HepG2 (cell line): ENCODE data around the gene WDR5B. TPM values are rescaled to one million over a fixed set of nuclear protein-coding genes. Genes with fewer than 3 reads are reported as not detected.

Source experiments
- ATAC-seq: fragments of 200-7000 bp; cut with Tn5 transposase; 3 replicates; pipeline ENCODE4 v1.9.1; 2020; ENCODE audit warnings: mild to moderate bottlenecking, moderate library complexity
- BruUV-seq: library from RNA; stranded (reverse); fragments of 400-500 nt; replicated peaks from 2 replicates; lab custom pipeline; 2021; lab: Mats Ljungman, UMichigan
- CTCF ChIA-PET: fragments of 300-600 bp; formaldehyde crosslinking; extraction: SDS; loops from one replicate; lab custom pipeline; 2021; ENCODE audit warnings: low total read pairs, inconsistent platforms, low intra/inter-chr PET ratio; lab: Yijun Ruan, JAX
- POLR2A ChIA-PET: fragments of 350-600 bp; sonication (Branson Sonifier 250); formaldehyde crosslinking; loops from one replicate; lab custom pipeline; 2020; ENCODE audit warnings: antibody characterized with exemption, inconsistent platforms; lab: Yijun Ruan, JAX
- DNase-seq: peaks from one replicate; pipeline ENCODE4 v3.0.0-alpha.2; 2015; ENCODE audit warnings: low spot score
- FAIRE-seq: peaks from 3 replicates; lab custom pipeline; 2011; peaks lifted over from hg19 to GRCh38; lab: Jason Lieb, UNC
- H2AFZ ChIP-seq: one replicate; pipeline ENCODE4 v1.6.1; 2011; ENCODE audit warnings: low read length, inconsistent platforms
- H3K27ac ChIP-seq: fragments of 300-600 bp; 3 replicates; pipeline ENCODE4 v1.8.0; 2011; ENCODE audit warnings: mixed run types, mild to moderate bottlenecking, mixed read lengths, low read length, inconsistent platforms; ENCODE audit not compliant: insufficient read depth; ENCODE audit errors: extremely low read length
- H3K27me3 ChIP-seq, 2 experiments: fragments of 200-600 bp in 1 of 2; 2 replicates in 1 of 2; 3 replicates in 1 of 2; pipeline versions ENCODE4 v1.6.0 to v1.8.0; 2011; ENCODE audit warnings: low read length in 2 of 2, mild to moderate bottlenecking in 2 of 2, moderate library complexity in 2 of 2, inconsistent platforms in 1 of 2; ENCODE audit not compliant: insufficient read depth in 2 of 2, control insufficient read depth in 1 of 2
- H3K36me3 ChIP-seq, 2 experiments: fragments of 200-600 bp in 1 of 2; replicated peaks in 1 of 2; 2 replicates in 1 of 2; 3 replicates in 1 of 2; pipeline versions ENCODE4 v1.5.1 to v1.8.0; 2011; ENCODE audit warnings: low read length in 2 of 2, inconsistent platforms in 1 of 2; ENCODE audit not compliant: insufficient read depth in 2 of 2, control insufficient read depth in 1 of 2
- H3K4me1 ChIP-seq: 2 replicates; pipeline ENCODE4 v1.5.1; 2012; ENCODE audit warnings: low read length, inconsistent platforms; ENCODE audit not compliant: insufficient read depth
- H3K4me2 ChIP-seq: 2 replicates; pipeline ENCODE4 v1.6.0; 2011; ENCODE audit warnings: low read depth, low read length, inconsistent platforms
- H3K4me3 ChIP-seq, 3 experiments: fragments of 200-600 bp in 1 of 3; sonication (generic), shearing (Covaris generic) in 1 of 3; replicated peaks in 1 of 3; 2 replicates each; pipeline ENCODE4 v1.5.1; 2011 to 2016; ENCODE audit warnings: low read length in 3 of 3, inconsistent platforms in 2 of 3, low read depth in 2 of 3, mild to moderate bottlenecking in 2 of 3, control low read depth in 1 of 3, mixed read lengths in 1 of 3; ENCODE audit not compliant: insufficient read depth in 1 of 3
- H3K79me2 ChIP-seq: one replicate; pipeline ENCODE4 v1.6.1; 2011; ENCODE audit warnings: low read length, inconsistent platforms; ENCODE audit not compliant: insufficient read depth
- H3K9ac ChIP-seq: 2 replicates; pipeline ENCODE4 v1.6.0; 2011; ENCODE audit warnings: mild to moderate bottlenecking, low read depth, low read length, inconsistent platforms; ENCODE audit not compliant: insufficient read depth
- H3K9me3 ChIP-seq: 2 replicates; pipeline ENCODE4 v1.5.1; 2012; ENCODE audit warnings: mild to moderate bottlenecking, low read length
- H4K20me1 ChIP-seq: 2 replicates; pipeline ENCODE4 v1.6.0; 2011; ENCODE audit warnings: inconsistent platforms, mild to moderate bottlenecking, low read length, moderate library complexity; ENCODE audit not compliant: insufficient read depth
- ATRX ChIP-seq: sonication (generic); formaldehyde crosslinking; IDR thresholded peaks from 2 replicates; pipeline ENCODE4 v1.4.0; 2020; ENCODE audit warnings: missing genetic modification reagents, borderline replicate concordance
- CBX1 ChIP-seq: IDR thresholded peaks from one replicate; pipeline ENCODE4 v1.6.1; 2016; ENCODE audit warnings: antibody characterized with exemption, low read depth
- CREB1 ChIP-seq, 2 experiments: fragments of 450-650 bp in 1 of 2; IDR thresholded peaks; 2 replicates each; pipeline ENCODE4 v1.6.1; 2016 to 2017; ENCODE audit warnings: control low read depth in 1 of 2, mild to moderate bottlenecking in 1 of 2, missing compliant biosample characterization in 1 of 2, missing genetic modification characterization in 1 of 2
- HOXD1 ChIP-seq: sonication (generic); formaldehyde crosslinking; IDR thresholded peaks from 2 replicates; pipeline ENCODE4 v1.5.0; 2020; ENCODE audit warnings: missing genetic modification reagents
- KDM3A ChIP-seq: IDR thresholded peaks from 2 replicates; pipeline ENCODE4 v1.6.1; 2018; ENCODE audit warnings: low read depth, missing compliant biosample characterization
- MATR3 ChIP-seq: sonication (generic); formaldehyde crosslinking; IDR thresholded peaks from 2 replicates; pipeline ENCODE4 v1.4.0; 2020; ENCODE audit warnings: missing genetic modification reagents
- NBN ChIP-seq: fragments of 450-650 bp; conservative IDR thresholded peaks from 2 replicates; pipeline ENCODE4 v1.6.1; 2017
- NFKBIZ ChIP-seq: IDR thresholded peaks from 2 replicates; pipeline ENCODE4 v1.6.1; 2018; ENCODE audit warnings: missing genetic modification reagents, missing compliant biosample characterization
- NR2C2 ChIP-seq: sonication (generic); formaldehyde crosslinking; IDR thresholded peaks from 2 replicates; pipeline ENCODE4 v1.4.0; 2020; ENCODE audit warnings: missing genetic modification reagents, mild to moderate bottlenecking, moderate library complexity, borderline replicate concordance
- POLR2A ChIP-seq, 2 experiments: IDR thresholded peaks; 2 replicates each; pipeline ENCODE4 v1.6.1; 2011; ENCODE audit warnings: low read depth in 2 of 2, low read length in 2 of 2, mild to moderate bottlenecking in 1 of 2, moderate library complexity in 1 of 2; ENCODE audit not compliant: insufficient read depth in 1 of 2
- SALL2 ChIP-seq: sonication (generic); formaldehyde crosslinking; IDR thresholded peaks from 2 replicates; pipeline ENCODE4 v1.8.1; 2023; ENCODE audit warnings: mild to moderate bottlenecking, missing genetic modification reagents, inconsistent platforms
- TBP ChIP-seq: sonication (generic); formaldehyde crosslinking; IDR thresholded peaks from 2 replicates; pipeline ENCODE4 v1.5.0; 2020; ENCODE audit warnings: missing genetic modification reagents
- XBP1 ChIP-seq: sonication (generic); formaldehyde crosslinking; IDR thresholded peaks from 2 replicates; pipeline ENCODE4 v1.5.0; 2020; ENCODE audit warnings: missing genetic modification reagents
- ZBTB2 ChIP-seq: sonication (generic); formaldehyde crosslinking; IDR thresholded peaks from 2 replicates; pipeline ENCODE4 v1.8.0; 2022; ENCODE audit warnings: low read depth, missing genetic modification reagents
- ZNF333 ChIP-seq: sonication (generic); formaldehyde crosslinking; IDR thresholded peaks from 2 replicates; pipeline ENCODE4 v1.4.0; 2020; ENCODE audit warnings: mild to moderate bottlenecking, missing genetic modification reagents, borderline replicate concordance
- ZNF562 ChIP-seq: sonication (generic); formaldehyde crosslinking; IDR thresholded peaks from 2 replicates; pipeline ENCODE4 v1.8.0; 2022; ENCODE audit warnings: missing genetic modification reagents, borderline replicate concordance
- ZNF768 ChIP-seq: sonication (generic); formaldehyde crosslinking; IDR thresholded peaks from 2 replicates; pipeline ENCODE4 v1.4.0; 2020; ENCODE audit warnings: missing genetic modification reagents
- WGBS: methylation state at CpG from one replicate; pipeline ENCODE4 v1.1.6; 2017; ENCODE audit warnings: low lambda C conversion rate; 5-methylcytosine and 5-hydroxymethylcytosine counted together
- in situ Hi-C: cut with HindIII; loops from 2 replicates; pipeline ENCODE4 v1.10.0; 2017; ENCODE audit warnings: low pct_unique_long_range_greater_than_20kb; ENCODE audit not compliant: extremely low pct_ligation_motif_present
- intact Hi-C: fragments of 100-400 bp; cut with micrococcal nuclease; formaldehyde crosslinking; loops from one replicate; pipeline ENCODE4 v1.10.0; 2022; ENCODE audit not compliant: unreplicated experiment
- polyA plus RNA-seq, 8 experiments: library from polyadenylated mRNA; depleted of rRNA in 3 of 8; stranded (reverse) in 7 of 8; unstranded in 1 of 8; fragments of >200 nt; fragmentation: Illumina TruSeq in 4 of 8; extraction: Trizol in 4 of 8; gene quantifications; 2 replicates each; pipeline versions ENCODE4 v1.2.1 to v1.2.3, GENCODE V29; 2011 to 2016; ENCODE audit warnings: low read depth in 4 of 8, missing spikeins in 1 of 8, mixed read lengths in 1 of 8; ENCODE audit not compliant: insufficient read depth in 1 of 8
- total RNA-seq, 5 experiments: library from RNA; depleted of rRNA; stranded (reverse); fragments of >200 nt; fragmentation: Illumina TruSeq; extraction: Trizol; gene quantifications; 2 replicates each; pipeline ENCODE4 v1.2.3, GENCODE V29; 2016; ENCODE audit warnings: low read depth in 1 of 5
- TF ChIP-seq, protein P1 (sequence below): sonication (generic); formaldehyde crosslinking; IDR thresholded peaks from 2 replicates; pipeline ENCODE4 v1.5.1; 2020; ENCODE audit warnings: missing genetic modification reagents, mild to moderate bottlenecking, borderline replicate concordance

WDR5B gene
- total and polyA plus RNA-seq, 2 of the 13 experiments (the other 11 are each of a cell fraction or from before 2014, with no cell fraction given), result 2.5 to 3.6 TPM

- TF ChIP-seq CREB1 (IDR thresholded peaks at IDR 0.05), result no peak
- no peak for TF ChIP-seq CREB1 (CRISPR knock-in tag; IDR thresholded peaks at IDR 0.05)
- TF ChIP-seq ZNF562 (CRISPR knock-in tag), result no peak
- no peak for TF ChIP-seq NFKBIZ
- no peak for TF ChIP-seq KDM3A (CRISPR knock-in tag)
- TF ChIP-seq, all 625 proteins: peak for 0
Observed at GRCh38 chr3:122387709-122388108, 28.2 kb downstream of the WDR5B start (continued).

GRCh38 chr3:122383771-122384697 is 31.8 kb downstream of the WDR5B start, which contains the start of gene FAM162A:
Gene FAM162A (plus strand): TSS chr3:122384182. CDS start chr3:122384266, 84 bp downstream.
- Histone ChIP-seq H2AFZ (peak within 1 kb of the TSS; percentile 51), H3K9me3 (no peaks in the 10 kb centered on the region), H3K79me2 (peaks cover 88% of the 10 kb centered on the region), H4K20me1 (no peaks in the 10 kb centered on the region), H3K27me3 (no peaks in the 10 kb centered on the region; a peak in 1 of 5 replicates), H3K4me1 (peaks cover 73% of the 10 kb centered on the region), H3K4me2 (peak within 1 kb of the TSS; percentile 97), H3K4me3 (peak within 1 kb of the TSS; percentile 83 to 96 (median 84)), H3K36me3 (peaks cover 0 to under 1% of the 10 kb centered on the region in 2 experiments; a peak in 1 of 5 replicates), H3K27ac (peak within 1 kb of the TSS; percentile 88), H3K9ac (peak within 1 kb of the TSS; percentile 80)
- ATAC-seq, result peak; percentile 97
- intact Hi-C loops, result loop anchor here (1.0 to 10.0 kb wide), 3 partner anchors 19 to 839 kb away; partner anchors contain the start of gene POLQ
- ChIA-PET POLR2A (interaction anchor here (0.6 to 4.0 kb wide), 17 partner anchors 9 to 295 kb away, joined by 3 to 103 read pairs (median 6); partner anchors contain the start of genes PARP14 and WDR5B), CTCF (interaction anchor here (1.6 kb wide), 1 partner anchor 78 kb away, joined by 8 read pairs; no protein-coding TSS in a partner anchor)
- BruUV-seq, result no TSS peak
- in situ Hi-C loops, result no loop called here
- WGBS, result 4% methylated on average over 14 of the region's 52 CpGs
- peak; percentile 90 for DNase-seq
- peak; percentile 56 for FAIRE-seq
- TF ChIP-seq SALL2 (CRISPR knock-in tag) (peak; percentile 77), MATR3 (no peak), ZBTB2 (CRISPR knock-in tag) (0 out of 2 replicates have a peak, but pooled peaks have one; percentile 20), TBP (CRISPR knock-in tag) (no peak; the same call in 1 of the 2 replicates), CBX1 (peak; percentile 88), XBP1 (CRISPR knock-in tag) (no peak), ZNF333 (0 out of 2 replicates have a peak, but pooled peaks have one; percentile 74), ATRX (CRISPR knock-in tag) (no peak), NBN (no peak), HOXD1 (CRISPR knock-in tag) (peak; percentile 87; the same call in 1 of the 2 replicates), ZNF768 (peak; percentile 85), NR2C2 (CRISPR knock-in tag) (peak; percentile 19; the same call in 1 of the 2 replicates), POLR2A (IDR thresholded peaks at IDR 0.05; ENCODE audit: insufficient read depth in 1 of 2, low read depth in 2 of 2, low read length in 2 of 2) (peak; percentile 87 to 95)
- TF ChIP-seq, protein P1, sequence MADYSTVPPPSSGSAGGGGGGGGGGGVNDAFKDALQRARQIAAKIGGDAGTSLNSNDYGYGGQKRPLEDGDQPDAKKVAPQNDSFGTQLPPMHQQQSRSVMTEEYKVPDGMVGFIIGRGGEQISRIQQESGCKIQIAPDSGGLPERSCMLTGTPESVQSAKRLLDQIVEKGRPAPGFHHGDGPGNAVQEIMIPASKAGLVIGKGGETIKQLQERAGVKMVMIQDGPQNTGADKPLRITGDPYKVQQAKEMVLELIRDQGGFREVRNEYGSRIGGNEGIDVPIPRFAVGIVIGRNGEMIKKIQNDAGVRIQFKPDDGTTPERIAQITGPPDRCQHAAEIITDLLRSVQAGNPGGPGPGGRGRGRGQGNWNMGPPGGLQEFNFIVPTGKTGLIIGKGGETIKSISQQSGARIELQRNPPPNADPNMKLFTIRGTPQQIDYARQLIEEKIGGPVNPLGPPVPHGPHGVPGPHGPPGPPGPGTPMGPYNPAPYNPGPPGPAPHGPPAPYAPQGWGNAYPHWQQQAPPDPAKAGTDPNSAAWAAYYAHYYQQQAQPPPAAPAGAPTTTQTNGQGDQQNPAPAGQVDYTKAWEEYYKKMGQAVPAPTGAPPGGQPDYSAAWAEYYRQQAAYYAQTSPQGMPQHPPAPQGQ (CRISPR knock-in tag), result no peak; the same call in 1 of the 2 replicates
